D721Med (cell line): ENCODE measurements around the gene NAA10.

Source experiments
- DNase-seq: peaks from one replicate; pipeline ENCODE4 v3.0.0; 2011; ENCODE audit warnings: low spot score; ENCODE audit not compliant: insufficient read length
- FAIRE-seq: peaks from 2 replicates; lab custom pipeline; 2011; peaks lifted over from hg19 to GRCh38; lab: Jason Lieb, UNC
- CTCF ChIP-seq: IDR thresholded peaks from 2 replicates; pipeline ENCODE4 v1.5.1; 2012; ENCODE audit warnings: mild to moderate bottlenecking, control low read depth; ENCODE audit not compliant: insufficient read depth; ENCODE audit errors: missing control alignments

Gene NAA10

GRCh38 chrX:153966283-153966688 lies 31.4 kb upstream of the NAA10 start:
- DNase-seq = no peak
- no peak for FAIRE-seq
- TF ChIP-seq CTCF = no peak

GRCh38 chrX:153965406-153965805 lies 30.6 kb upstream of the NAA10 start:
- DNase-seq (no peak), FAIRE-seq (no peak)
- no peak for TF ChIP-seq CTCF

- DNase-seq = no peak
- FAIRE-seq = no peak
- TF ChIP-seq CTCF = no peak
These were observed 29.3 kb upstream of the NAA10 start for GRCh38 chrX:153964105-153964504.

GRCh38 chrX:153963546-153963945 lies 28.7 kb upstream of the NAA10 start:
- DNase-seq = no peak
- FAIRE-seq = no peak
- TF ChIP-seq CTCF = no peak

- FAIRE-seq (no peak), DNase-seq (no peak)
- TF ChIP-seq CTCF = no peak
These were observed 26.5 kb upstream of the NAA10 start for GRCh38 chrX:153961292-153961691.

GRCh38 chrX:153960786-153961185 lies 25.9 kb upstream of the NAA10 start:
- FAIRE-seq (no peak), DNase-seq (no peak)
- TF ChIP-seq CTCF = no peak

GRCh38 chrX:153960077-153960476 lies 25.2 kb upstream of the NAA10 start:
- TF ChIP-seq CTCF = no peak
- FAIRE-seq = no peak
- DNase-seq = no peak
